ENCODE measurements around the gene PHF21A. TPM values are rescaled to one million over a fixed set of nuclear protein-coding genes. Genes with fewer than 3 reads are reported as not detected.

The PHF21A gene
- total RNA-seq, 1 experiment from 2014 or later, result 29.4 TPM

DNA sequence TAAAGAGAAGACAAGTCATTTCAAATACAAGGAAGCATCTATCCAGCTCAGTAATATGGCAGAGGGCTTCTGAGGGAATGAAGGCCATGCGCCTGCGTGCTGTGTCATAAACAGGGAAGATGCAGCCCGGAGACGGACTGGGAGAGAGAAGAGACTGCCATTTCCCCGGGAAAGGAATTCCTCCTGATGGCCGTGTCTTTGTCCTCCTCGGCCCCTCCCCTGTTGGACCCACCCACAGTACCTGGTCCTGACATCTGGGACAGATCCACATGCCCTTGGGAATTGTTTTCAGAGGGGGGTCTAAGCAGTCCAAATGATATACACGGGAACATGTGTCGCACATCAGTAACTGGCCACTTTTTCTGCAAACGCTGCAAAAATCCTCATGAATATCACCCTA is 183.3 kb downstream of the PHF21A start:
- H3K9me3 Mint-ChIP-seq, result no peaks in the 10 kb centered on the region
- H3K4me1 Mint-ChIP-seq, result peaks cover 10% of the 10 kb centered on the region
- peak; percentile 53 for ATAC-seq
- ChIA-PET CTCF (interaction anchor here (2.2 to 4.2 kb wide), 2 partner anchors 65 to 68 kb away, joined by 8 to 13 read pairs; no protein-coding TSS in a partner anchor), POLR2A (no interaction called here)
- TF ChIP-seq, protein P1, sequence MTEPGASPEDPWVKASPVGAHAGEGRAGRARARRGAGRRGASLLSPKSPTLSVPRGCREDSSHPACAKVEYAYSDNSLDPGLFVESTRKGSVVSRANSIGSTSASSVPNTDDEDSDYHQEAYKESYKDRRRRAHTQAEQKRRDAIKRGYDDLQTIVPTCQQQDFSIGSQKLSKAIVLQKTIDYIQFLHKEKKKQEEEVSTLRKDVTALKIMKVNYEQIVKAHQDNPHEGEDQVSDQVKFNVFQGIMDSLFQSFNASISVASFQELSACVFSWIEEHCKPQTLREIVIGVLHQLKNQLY (CRISPR knock-in tag; IDR thresholded peaks at IDR 0.05), result no peak
- TF ChIP-seq, protein P2, sequence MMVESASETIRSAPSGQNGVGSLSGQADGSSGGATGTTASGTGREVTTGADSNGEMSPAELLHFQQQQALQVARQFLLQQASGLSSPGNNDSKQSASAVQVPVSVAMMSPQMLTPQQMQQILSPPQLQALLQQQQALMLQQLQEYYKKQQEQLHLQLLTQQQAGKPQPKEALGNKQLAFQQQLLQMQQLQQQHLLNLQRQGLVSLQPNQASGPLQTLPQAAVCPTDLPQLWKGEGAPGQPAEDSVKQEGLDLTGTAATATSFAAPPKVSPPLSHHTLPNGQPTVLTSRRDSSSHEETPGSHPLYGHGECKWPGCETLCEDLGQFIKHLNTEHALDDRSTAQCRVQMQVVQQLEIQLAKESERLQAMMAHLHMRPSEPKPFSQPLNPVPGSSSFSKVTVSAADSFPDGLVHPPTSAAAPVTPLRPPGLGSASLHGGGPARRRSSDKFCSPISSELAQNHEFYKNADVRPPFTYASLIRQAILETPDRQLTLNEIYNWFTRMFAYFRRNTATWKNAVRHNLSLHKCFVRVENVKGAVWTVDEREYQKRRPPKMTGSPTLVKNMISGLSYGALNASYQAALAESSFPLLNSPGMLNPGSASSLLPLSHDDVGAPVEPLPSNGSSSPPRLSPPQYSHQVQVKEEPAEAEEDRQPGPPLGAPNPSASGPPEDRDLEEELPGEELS (CRISPR knock-in tag; IDR thresholded peaks at IDR 0.05), result no peak
- TF ChIP-seq ELF4 (CRISPR knock-in tag; IDR thresholded peaks at IDR 0.05; ENCODE audit: low read depth) (no peak), GABPB1 (CRISPR knock-in tag; IDR thresholded peaks at IDR 0.05) (no peak), ZNF317 (CRISPR knock-in tag; IDR thresholded peaks at IDR 0.05; ENCODE audit: borderline replicate concordance, low read depth) (no peak), ZNF671 (CRISPR knock-in tag; IDR thresholded peaks at IDR 0.05) (no peak), SP1 (CRISPR knock-in tag; conservative IDR thresholded peaks at IDR 0.05) (no peak), NR2C2 (CRISPR knock-in tag; IDR thresholded peaks at IDR 0.05) (no peak), JUN (CRISPR knock-in tag; IDR thresholded peaks at IDR 0.05) (no peak)
- TF ChIP-seq, protein P3, sequence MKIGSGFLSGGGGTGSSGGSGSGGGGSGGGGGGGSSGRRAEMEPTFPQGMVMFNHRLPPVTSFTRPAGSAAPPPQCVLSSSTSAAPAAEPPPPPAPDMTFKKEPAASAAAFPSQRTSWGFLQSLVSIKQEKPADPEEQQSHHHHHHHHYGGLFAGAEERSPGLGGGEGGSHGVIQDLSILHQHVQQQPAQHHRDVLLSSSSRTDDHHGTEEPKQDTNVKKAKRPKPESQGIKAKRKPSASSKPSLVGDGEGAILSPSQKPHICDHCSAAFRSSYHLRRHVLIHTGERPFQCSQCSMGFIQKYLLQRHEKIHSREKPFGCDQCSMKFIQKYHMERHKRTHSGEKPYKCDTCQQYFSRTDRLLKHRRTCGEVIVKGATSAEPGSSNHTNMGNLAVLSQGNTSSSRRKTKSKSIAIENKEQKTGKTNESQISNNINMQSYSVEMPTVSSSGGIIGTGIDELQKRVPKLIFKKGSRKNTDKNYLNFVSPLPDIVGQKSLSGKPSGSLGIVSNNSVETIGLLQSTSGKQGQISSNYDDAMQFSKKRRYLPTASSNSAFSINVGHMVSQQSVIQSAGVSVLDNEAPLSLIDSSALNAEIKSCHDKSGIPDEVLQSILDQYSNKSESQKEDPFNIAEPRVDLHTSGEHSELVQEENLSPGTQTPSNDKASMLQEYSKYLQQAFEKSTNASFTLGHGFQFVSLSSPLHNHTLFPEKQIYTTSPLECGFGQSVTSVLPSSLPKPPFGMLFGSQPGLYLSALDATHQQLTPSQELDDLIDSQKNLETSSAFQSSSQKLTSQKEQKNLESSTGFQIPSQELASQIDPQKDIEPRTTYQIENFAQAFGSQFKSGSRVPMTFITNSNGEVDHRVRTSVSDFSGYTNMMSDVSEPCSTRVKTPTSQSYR (CRISPR knock-in tag; IDR thresholded peaks at IDR 0.05), result no peak
- TF ChIP-seq, protein P4, sequence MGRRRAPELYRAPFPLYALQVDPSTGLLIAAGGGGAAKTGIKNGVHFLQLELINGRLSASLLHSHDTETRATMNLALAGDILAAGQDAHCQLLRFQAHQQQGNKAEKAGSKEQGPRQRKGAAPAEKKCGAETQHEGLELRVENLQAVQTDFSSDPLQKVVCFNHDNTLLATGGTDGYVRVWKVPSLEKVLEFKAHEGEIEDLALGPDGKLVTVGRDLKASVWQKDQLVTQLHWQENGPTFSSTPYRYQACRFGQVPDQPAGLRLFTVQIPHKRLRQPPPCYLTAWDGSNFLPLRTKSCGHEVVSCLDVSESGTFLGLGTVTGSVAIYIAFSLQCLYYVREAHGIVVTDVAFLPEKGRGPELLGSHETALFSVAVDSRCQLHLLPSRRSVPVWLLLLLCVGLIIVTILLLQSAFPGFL (CRISPR knock-in tag; IDR thresholded peaks at IDR 0.05; ENCODE audit: borderline replicate concordance), result no peak
- TF ChIP-seq, protein P5, sequence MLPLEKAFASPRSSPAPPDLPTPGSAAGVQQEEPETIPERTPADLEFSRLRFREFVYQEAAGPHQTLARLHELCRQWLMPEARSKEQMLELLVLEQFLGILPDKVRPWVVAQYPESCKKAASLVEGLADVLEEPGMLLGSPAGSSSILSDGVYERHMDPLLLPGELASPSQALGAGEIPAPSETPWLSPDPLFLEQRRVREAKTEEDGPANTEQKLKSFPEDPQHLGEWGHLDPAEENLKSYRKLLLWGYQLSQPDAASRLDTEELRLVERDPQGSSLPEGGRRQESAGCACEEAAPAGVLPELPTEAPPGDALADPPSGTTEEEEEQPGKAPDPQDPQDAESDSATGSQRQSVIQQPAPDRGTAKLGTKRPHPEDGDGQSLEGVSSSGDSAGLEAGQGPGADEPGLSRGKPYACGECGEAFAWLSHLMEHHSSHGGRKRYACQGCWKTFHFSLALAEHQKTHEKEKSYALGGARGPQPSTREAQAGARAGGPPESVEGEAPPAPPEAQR (CRISPR knock-in tag; IDR thresholded peaks at IDR 0.05), result no peak
- TF ChIP-seq, protein P6, sequence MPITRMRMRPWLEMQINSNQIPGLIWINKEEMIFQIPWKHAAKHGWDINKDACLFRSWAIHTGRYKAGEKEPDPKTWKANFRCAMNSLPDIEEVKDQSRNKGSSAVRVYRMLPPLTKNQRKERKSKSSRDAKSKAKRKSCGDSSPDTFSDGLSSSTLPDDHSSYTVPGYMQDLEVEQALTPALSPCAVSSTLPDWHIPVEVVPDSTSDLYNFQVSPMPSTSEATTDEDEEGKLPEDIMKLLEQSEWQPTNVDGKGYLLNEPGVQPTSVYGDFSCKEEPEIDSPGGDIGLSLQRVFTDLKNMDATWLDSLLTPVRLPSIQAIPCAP (CRISPR knock-in tag; IDR thresholded peaks at IDR 0.05), result no peak
- TF ChIP-seq, protein P7, sequence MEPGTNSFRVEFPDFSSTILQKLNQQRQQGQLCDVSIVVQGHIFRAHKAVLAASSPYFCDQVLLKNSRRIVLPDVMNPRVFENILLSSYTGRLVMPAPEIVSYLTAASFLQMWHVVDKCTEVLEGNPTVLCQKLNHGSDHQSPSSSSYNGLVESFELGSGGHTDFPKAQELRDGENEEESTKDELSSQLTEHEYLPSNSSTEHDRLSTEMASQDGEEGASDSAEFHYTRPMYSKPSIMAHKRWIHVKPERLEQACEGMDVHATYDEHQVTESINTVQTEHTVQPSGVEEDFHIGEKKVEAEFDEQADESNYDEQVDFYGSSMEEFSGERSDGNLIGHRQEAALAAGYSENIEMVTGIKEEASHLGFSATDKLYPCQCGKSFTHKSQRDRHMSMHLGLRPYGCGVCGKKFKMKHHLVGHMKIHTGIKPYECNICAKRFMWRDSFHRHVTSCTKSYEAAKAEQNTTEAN (CRISPR knock-in tag; IDR thresholded peaks at IDR 0.05), result no peak
- no peak for DNase-seq (ENCODE audit: low spot score)
- no peaks in the 10 kb centered on the region; the same call in 1 of the 2 replicates for H3K27me3 Mint-ChIP-seq (ENCODE audit: low read depth)
- no peak overlapping the region for H3K4me3 Mint-ChIP-seq
- peak overlapping the region; percentile 68; the same call in 1 of the 2 replicates for H3K27ac Mint-ChIP-seq
- H3K36me3 Mint-ChIP-seq, result peaks cover 5% of the 10 kb centered on the region; the same call in 1 of the 2 replicates

Data from WTC11 (cell line).